H9 (cell line): ENCODE measurements around the gene NUDT14. TPM values are rescaled to one million over a fixed set of nuclear protein-coding genes. Genes with fewer than 3 reads are reported as not detected.

ENCODE experiments used
- DNase-seq: peaks from one replicate; pipeline ENCODE4 v3.0.0-alpha.2; 2017
- H2AFZ ChIP-seq: one replicate; pipeline ENCODE4 v1.6.1; 2013; ENCODE audit warnings: mild to moderate bottlenecking, low read length, control low read depth, moderate library complexity
- H2AK5ac ChIP-seq: 2 replicates; pipeline ENCODE4 v1.6.1; 2013; ENCODE audit warnings: low read length, control low read depth, mixed read lengths; ENCODE audit not compliant: insufficient read length
- H2BK120ac ChIP-seq: one replicate; pipeline ENCODE4 v1.6.1; 2013; ENCODE audit warnings: low read depth, mild to moderate bottlenecking, low read length, control low read depth, inconsistent platforms; ENCODE audit not compliant: poor library complexity, severe bottlenecking
- H2BK12ac ChIP-seq: 2 replicates; pipeline ENCODE4 v1.6.1; 2013; ENCODE audit warnings: low read length, control low read depth, mixed read lengths, low read depth; ENCODE audit not compliant: insufficient read length
- H2BK15ac ChIP-seq: 2 replicates; pipeline ENCODE4 v1.6.1; 2013; ENCODE audit warnings: low read depth, low read length, control low read depth
- H2BK20ac ChIP-seq: one replicate; pipeline ENCODE4 v1.6.1; 2013; ENCODE audit warnings: low read depth, mild to moderate bottlenecking, low read length, control low read depth, inconsistent platforms; ENCODE audit not compliant: poor library complexity, severe bottlenecking
- H2BK5ac ChIP-seq: 2 replicates; pipeline ENCODE4 v1.6.1; 2013; ENCODE audit warnings: low read length, control low read depth, mixed read lengths; ENCODE audit not compliant: insufficient read length
- H3K14ac ChIP-seq: 2 replicates; pipeline ENCODE4 v1.6.1; 2013; ENCODE audit warnings: low read length, control low read depth; ENCODE audit not compliant: insufficient read depth
- H3K18ac ChIP-seq: 2 replicates; pipeline ENCODE4 v1.6.1; 2013; ENCODE audit warnings: low read depth, mild to moderate bottlenecking, mixed read lengths, low read length, control low read depth; ENCODE audit not compliant: insufficient read length
- H3K23ac ChIP-seq: 2 replicates; pipeline ENCODE4 v1.6.1; 2013; ENCODE audit warnings: low read length, control low read depth, mixed read lengths, low read depth; ENCODE audit not compliant: insufficient read length
- H3K23me2 ChIP-seq: 2 replicates; pipeline ENCODE4 v1.6.1; 2013; ENCODE audit warnings: low read depth, mild to moderate bottlenecking, mixed read lengths, low read length, control low read depth; ENCODE audit not compliant: insufficient read length, poor library complexity, severe bottlenecking
- H3K27ac ChIP-seq: 2 replicates; pipeline ENCODE4 v1.5.1; 2013; ENCODE audit warnings: low read length, control low read depth, mixed read lengths, low read depth; ENCODE audit not compliant: insufficient read length
- H3K27me3 ChIP-seq: 2 replicates; pipeline ENCODE4 v1.6.1; 2013; ENCODE audit warnings: low read length, control low read depth, inconsistent platforms; ENCODE audit not compliant: insufficient read depth
- H3K4ac ChIP-seq: 2 replicates; pipeline ENCODE4 v1.6.1; 2013; ENCODE audit warnings: low read depth, mild to moderate bottlenecking, control low read depth, inconsistent platforms, low read length, moderate library complexity
- H3K4me1 ChIP-seq: 2 replicates; pipeline ENCODE4 v1.6.1; 2013; ENCODE audit warnings: low read length, control low read depth, inconsistent platforms; ENCODE audit not compliant: insufficient read depth
- H3K4me2 ChIP-seq: 2 replicates; pipeline ENCODE4 v1.6.1; 2013; ENCODE audit warnings: low read length, control low read depth, mixed read lengths; ENCODE audit not compliant: insufficient read length, insufficient read depth
- H3K56ac ChIP-seq: 2 replicates; pipeline ENCODE4 v1.6.1; 2013; ENCODE audit warnings: low read depth, mild to moderate bottlenecking, mixed read lengths, low read length, control low read depth; ENCODE audit not compliant: insufficient read length
- H3K79me1 ChIP-seq: 2 replicates; pipeline ENCODE4 v1.6.1; 2013; ENCODE audit warnings: low read depth, mild to moderate bottlenecking, moderate library complexity, low read length, control low read depth, inconsistent platforms; ENCODE audit not compliant: insufficient read depth, poor library complexity, severe bottlenecking
- H3K79me2 ChIP-seq: 2 replicates; pipeline ENCODE4 v1.6.1; 2013; ENCODE audit warnings: low read length, control low read depth, inconsistent platforms; ENCODE audit not compliant: insufficient read depth
- H3K9ac ChIP-seq: 2 replicates; pipeline ENCODE4 v1.6.1; 2013; ENCODE audit warnings: low read length, control low read depth, mixed read lengths; ENCODE audit not compliant: insufficient read length; ENCODE audit errors: extremely low read depth
- H3K9me3 ChIP-seq: one replicate; pipeline ENCODE4 v1.6.1; 2013; ENCODE audit warnings: low read depth, low read length, inconsistent platforms; ENCODE audit not compliant: control insufficient read depth
- H3T11ph ChIP-seq: one replicate; pipeline ENCODE4 v1.6.1; 2013; ENCODE audit warnings: mild to moderate bottlenecking, low read length, control low read depth, inconsistent platforms
- H4K20me1 ChIP-seq: one replicate; pipeline ENCODE4 v1.6.1; 2013; ENCODE audit not compliant: control insufficient read depth, insufficient read length, insufficient read depth
- H4K5ac ChIP-seq: 2 replicates; pipeline ENCODE4 v1.6.1; 2013; ENCODE audit warnings: low read depth, mild to moderate bottlenecking, mixed read lengths, low read length, control low read depth; ENCODE audit not compliant: insufficient read length
- H4K8ac ChIP-seq: replicated peaks from 2 replicates; pipeline ENCODE4 v1.6.1; 2013; ENCODE audit warnings: low read length, control low read depth, mixed read lengths, low read depth; ENCODE audit not compliant: insufficient read length
- H4K91ac ChIP-seq: 2 replicates; pipeline ENCODE4 v1.6.1; 2013; ENCODE audit warnings: low read depth, mild to moderate bottlenecking, moderate library complexity, mixed read lengths, low read length, control low read depth; ENCODE audit not compliant: insufficient read length
- H3K27ac Mint-ChIP-seq, 3 experiments: 2 replicates in 2 of 3; 3 replicates in 1 of 3; pipeline ENCODE4 v1.8.0; 2020 to 2021; ENCODE audit warnings: mixed read lengths in 3 of 3, mild to moderate bottlenecking in 1 of 3, moderate library complexity in 1 of 3
- H3K27me3 Mint-ChIP-seq: 2 replicates; pipeline ENCODE4 v1.8.0; 2021; ENCODE audit warnings: low read depth, mild to moderate bottlenecking, moderate library complexity, mixed read lengths
- H3K36me3 Mint-ChIP-seq, 3 experiments: 2 replicates in 2 of 3; 3 replicates in 1 of 3; pipeline ENCODE4 v1.8.0; 2020 to 2021; ENCODE audit warnings: low read depth in 3 of 3, mixed read lengths in 3 of 3; ENCODE audit not compliant: insufficient read depth in 1 of 3
- H3K4me1 Mint-ChIP-seq, 2 experiments: 2 replicates each; pipeline ENCODE4 v1.8.0; 2020; ENCODE audit warnings: mixed read lengths in 2 of 2
- H3K4me3 Mint-ChIP-seq, 2 experiments: 2 replicates in 1 of 2; 3 replicates in 1 of 2; pipeline ENCODE4 v1.8.0; 2020 to 2021; ENCODE audit warnings: mild to moderate bottlenecking in 2 of 2, mixed read lengths in 2 of 2, moderate library complexity in 1 of 2
- H3K9me3 Mint-ChIP-seq, 2 experiments: 2 replicates in 1 of 2; 3 replicates in 1 of 2; pipeline ENCODE4 v1.8.0; 2020; ENCODE audit warnings: mild to moderate bottlenecking in 2 of 2, mixed read lengths in 2 of 2, moderate library complexity in 1 of 2
- CTCF ChIP-seq: fragments of 200-600 bp; sonication (generic); conservative IDR thresholded peaks from 3 replicates; pipeline ENCODE4 v1.8.0; 2021; ENCODE audit warnings: antibody characterized with exemption, mild to moderate bottlenecking
- WGBS: extraction: QIAGEN DNeasy Blood & Tissue Kit; methylation state at CpG from one replicate; pipeline ENCODE4 v1.1.7; 2013; ENCODE audit warnings: missing lambda C conversion rate, low lambda C conversion rate, mixed read lengths; ENCODE audit not compliant: insufficient read length; ENCODE audit errors: extremely low coverage; 5-methylcytosine and 5-hydroxymethylcytosine counted together
- total RNA-seq: library from RNA; stranded (reverse); gene quantifications from 2 replicates; pipeline ENCODE4 v1.2.1, GENCODE V29; 2021

The NUDT14 gene
- total RNA-seq, 1 experiment from 2014 or later = 41.1 TPM

- Histone ChIP-seq H3K23ac (no peak overlapping the region), H2AFZ (no peak overlapping the region), H3K27me3 (no peaks in the 10 kb centered on the region), H2BK12ac (no peak overlapping the region), H3K4me2 (no peak overlapping the region), H3K4me1 (no peaks in the 10 kb centered on the region), H3K56ac (no peak overlapping the region), H3K14ac (no peak overlapping the region), H3K27ac (no peak overlapping the region), H3K18ac (no peak overlapping the region), H3K79me1 (no peaks in the 10 kb centered on the region), H4K20me1 (no peaks in the 10 kb centered on the region), H4K8ac (no peak overlapping the region), H3K23me2 (no peaks in the 10 kb centered on the region), H3K4ac (no peak overlapping the region), H2AK5ac (no peak overlapping the region), H3K9me3 (no peaks in the 10 kb centered on the region), H3K79me2 (no peaks in the 10 kb centered on the region), H2BK120ac (no peak overlapping the region), H4K91ac (no peak overlapping the region), H2BK15ac (no peak overlapping the region), H4K5ac (no peak overlapping the region), H3K9ac (no peak overlapping the region), H2BK20ac (no peak overlapping the region), H3T11ph (no peak overlapping the region), H2BK5ac (no peak overlapping the region)
- H3K27ac Mint-ChIP-seq = no peak overlapping the region
- H3K36me3 Mint-ChIP-seq = peaks cover 5 to 38% (median 27%) of the 10 kb centered on the region in 3 experiments; a peak in 6 of 7 replicates
- DNase-seq = no peak
- no CpG with 5 or more reads among the region's 16 CpGs for WGBS
- no peak overlapping the region for H3K4me3 Mint-ChIP-seq
- TF ChIP-seq CTCF = no peak
- H3K27me3 Mint-ChIP-seq = no peaks in the 10 kb centered on the region
- H3K4me1 Mint-ChIP-seq = no peaks in the 10 kb centered on the region
- H3K9me3 Mint-ChIP-seq = no peaks in the 10 kb centered on the region
Observed at GRCh38 chr14:105223260-105223659, 42.1 kb upstream of the NUDT14 start.
